SK-N-MC (cell line): Measurements from ENCODE around the gene SLC25A39.
A peak's percentile ranks its signal among the peaks of the same experiment; 100 is the strongest.

Source experiments
- DNase-seq: peaks from one replicate; pipeline ENCODE4 v3.0.0-alpha.2; 2011; ENCODE audit warnings: low read depth, low spot score
- H3K27ac ChIP-seq: fragments of 200-600 bp; sonication (generic); 2 replicates; pipeline ENCODE4 v1.5.1; 2016; ENCODE audit warnings: mixed run types
- H3K36me3 ChIP-seq: fragments of 200-600 bp; sonication (generic); 2 replicates; pipeline ENCODE4 v1.6.1; 2017; ENCODE audit warnings: antibody characterized with exemption, low read length, mixed read lengths; ENCODE audit not compliant: insufficient read depth
- H3K4me3 ChIP-seq: fragments of 200-600 bp; sonication (generic); 2 replicates; pipeline ENCODE4 v1.5.1; 2016
- H3K9ac ChIP-seq: fragments of 200-600 bp; sonication (generic); 2 replicates; pipeline ENCODE4 v1.8.0; 2017; ENCODE audit warnings: mixed run types, mixed read lengths; ENCODE audit not compliant: insufficient read length
- H3K9me3 ChIP-seq: fragments of 200-600 bp; sonication (generic); 2 replicates; pipeline ENCODE4 v1.6.1; 2017; ENCODE audit warnings: low read depth, mild to moderate bottlenecking, antibody characterized with exemption, low read length, moderate library complexity, mixed read lengths
- EZH2 ChIP-seq: fragments of 200-600 bp; sonication (generic); IDR thresholded peaks from one replicate; pipeline ENCODE4 v1.6.1; 2017; ENCODE audit warnings: antibody characterized with exemption
- FOXP2 ChIP-seq: optimal IDR thresholded peaks from 2 replicates; pipeline ENCODE3; 2011; ENCODE audit warnings: mild to moderate bottlenecking, moderate library complexity; ENCODE audit not compliant: insufficient read depth; ENCODE audit errors: extremely low read length, control extremely low read depth
- POLR2AphosphoS5 ChIP-seq: IDR thresholded peaks from 2 replicates; pipeline ENCODE4 v1.6.1; 2012; ENCODE audit warnings: mild to moderate bottlenecking, low read depth, low read length, borderline replicate concordance

SLC25A39 gene

GRCh38 chr17:44362949-44363612 is 38.5 kb upstream of the SLC25A39 start:
- no peaks in the 10 kb centered on the region for H3K36me3 ChIP-seq
- no peak for DNase-seq
- H3K9ac ChIP-seq, result peak overlapping the region; percentile 95
- TF ChIP-seq POLR2AphosphoS5, result no peak
- no peak for TF ChIP-seq EZH2
- TF ChIP-seq FOXP2, result no peak
- peak overlapping the region; percentile 71 for H3K27ac ChIP-seq
- peak overlapping the region; percentile 93 for H3K4me3 ChIP-seq
- H3K9me3 ChIP-seq, result no peaks in the 10 kb centered on the region

GRCh38 chr17:44362459-44362948 is 37.9 kb upstream of the SLC25A39 start:
- Histone ChIP-seq H3K9ac (peak overlapping the region; percentile 95), H3K36me3 (no peaks in the 10 kb centered on the region), H3K27ac (no peak overlapping the region), H3K4me3 (peak overlapping the region; percentile 93), H3K9me3 (no peaks in the 10 kb centered on the region)
- DNase-seq, result no peak
- TF ChIP-seq POLR2AphosphoS5 (no peak), EZH2 (no peak), FOXP2 (no peak)

- no peaks in the 10 kb centered on the region for H3K36me3 ChIP-seq
- peak; percentile 24; the same call in 1 of the 2 replicates for TF ChIP-seq POLR2AphosphoS5
- TF ChIP-seq FOXP2, result no peak
- H3K9ac ChIP-seq, result peak overlapping the region; percentile 95
- peak overlapping the region; percentile 93 for H3K4me3 ChIP-seq
- no peak for DNase-seq
- H3K27ac ChIP-seq, result no peak overlapping the region
- H3K9me3 ChIP-seq, result no peaks in the 10 kb centered on the region
Measured at GRCh38 chr17:44361292-44362260, 37.0 kb upstream of the SLC25A39 start.

GRCh38 chr17:44360826-44361225 is 36.2 kb upstream of the SLC25A39 start:
- H3K9ac ChIP-seq, result no peak overlapping the region
- no peak for TF ChIP-seq EZH2
- no peak for TF ChIP-seq FOXP2
- no peak for TF ChIP-seq POLR2AphosphoS5
- no peak overlapping the region for H3K27ac ChIP-seq
- no peak overlapping the region for H3K4me3 ChIP-seq
- H3K36me3 ChIP-seq, result peaks cover 1% of the 10 kb centered on the region; the same call in 1 of the 2 replicates
- H3K9me3 ChIP-seq, result no peaks in the 10 kb centered on the region
- DNase-seq, result no peak

- TF ChIP-seq EZH2, result no peak
- TF ChIP-seq FOXP2, result no peak
- TF ChIP-seq POLR2AphosphoS5, result no peak
- Histone ChIP-seq H3K36me3 (peaks cover 8% of the 10 kb centered on the region; the same call in 1 of the 2 replicates), H3K27ac (no peak overlapping the region), H3K4me3 (no peak overlapping the region), H3K9ac (no peak overlapping the region), H3K9me3 (no peaks in the 10 kb centered on the region)
- no peak for DNase-seq
Measured at GRCh38 chr17:44360144-44360533, 35.5 kb upstream of the SLC25A39 start.

- DNase-seq, result no peak
- Histone ChIP-seq H3K9ac (no peak overlapping the region), H3K27ac (no peak overlapping the region), H3K4me3 (no peak overlapping the region), H3K36me3 (peaks cover 9% of the 10 kb centered on the region; the same call in 1 of the 2 replicates), H3K9me3 (no peaks in the 10 kb centered on the region)
- TF ChIP-seq FOXP2 (no peak), POLR2AphosphoS5 (no peak), EZH2 (no peak)
Measured at GRCh38 chr17:44359458-44360143, 35.0 kb upstream of the SLC25A39 start.

- H3K27ac ChIP-seq, result no peak overlapping the region
- TF ChIP-seq FOXP2, result no peak
- TF ChIP-seq EZH2, result no peak
- no peak for TF ChIP-seq POLR2AphosphoS5
- H3K9me3 ChIP-seq, result no peaks in the 10 kb centered on the region
- peaks cover 9% of the 10 kb centered on the region; the same call in 1 of the 2 replicates for H3K36me3 ChIP-seq
- DNase-seq, result no peak
- H3K9ac ChIP-seq, result no peak overlapping the region
- no peak overlapping the region for H3K4me3 ChIP-seq
Measured at GRCh38 chr17:44359006-44359405, 34.4 kb upstream of the SLC25A39 start.
